HG03159 (cell line): ENCODE results near the gene USP17L22.
"Not testable (repeated sequence)": the region's sequence is repeated elsewhere in the genome, so short reads cannot be mapped to it uniquely, and the experiment has no call there.

Experiments
- ATAC-seq: cut with Tn5 transposase; IDR thresholded peaks from one replicate; pipeline ENCODE4 v1.9.1; 2021; ENCODE audit warnings: mild to moderate bottlenecking, moderate library complexity; ENCODE audit not compliant: unreplicated experiment

USP17L22 gene, protein sequence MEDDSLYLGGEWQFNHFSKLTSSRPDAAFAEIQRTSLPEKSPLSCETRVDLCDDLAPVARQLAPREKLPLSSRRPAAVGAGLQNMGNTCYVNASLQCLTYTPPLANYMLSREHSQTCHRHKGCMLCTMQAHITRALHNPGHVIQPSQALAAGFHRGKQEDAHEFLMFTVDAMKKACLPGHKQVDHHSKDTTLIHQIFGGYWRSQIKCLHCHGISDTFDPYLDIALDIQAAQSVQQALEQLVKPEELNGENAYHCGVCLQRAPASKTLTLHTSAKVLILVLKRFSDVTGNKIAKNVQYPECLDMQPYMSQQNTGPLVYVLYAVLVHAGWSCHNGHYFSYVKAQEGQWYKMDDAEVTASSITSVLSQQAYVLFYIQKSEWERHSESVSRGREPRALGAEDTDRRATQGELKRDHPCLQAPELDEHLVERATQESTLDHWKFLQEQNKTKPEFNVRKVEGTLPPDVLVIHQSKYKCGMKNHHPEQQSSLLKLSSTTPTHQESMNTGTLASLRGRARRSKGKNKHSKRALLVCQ

DNA sequence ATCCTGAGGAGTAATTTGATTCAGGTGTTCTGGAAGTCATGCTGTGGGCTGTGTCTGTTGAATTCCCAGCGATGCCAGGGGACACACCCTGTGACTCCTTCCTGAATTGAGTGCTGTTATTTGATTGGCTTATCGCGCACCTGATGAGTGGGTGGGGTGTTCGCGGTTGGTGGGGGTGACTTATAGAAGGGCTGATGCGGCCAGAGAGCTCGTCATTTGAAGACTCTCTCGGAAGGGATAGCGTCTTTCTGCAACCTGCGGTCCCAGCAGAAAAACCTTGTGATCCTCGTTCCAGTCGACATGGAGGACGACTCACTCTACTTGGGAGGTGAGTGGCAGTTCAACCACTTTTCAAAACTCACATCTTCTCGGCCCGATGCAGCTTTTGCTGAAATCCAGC lies at the start of gene USP17L22:
Gene USP17L22, plus strand, starts transcription at position 301 of the 400 bp plus-strand sequence. Its CDS starts 0 bp downstream, at position 301.
- ATAC-seq, result not testable (repeated sequence)

DNA sequence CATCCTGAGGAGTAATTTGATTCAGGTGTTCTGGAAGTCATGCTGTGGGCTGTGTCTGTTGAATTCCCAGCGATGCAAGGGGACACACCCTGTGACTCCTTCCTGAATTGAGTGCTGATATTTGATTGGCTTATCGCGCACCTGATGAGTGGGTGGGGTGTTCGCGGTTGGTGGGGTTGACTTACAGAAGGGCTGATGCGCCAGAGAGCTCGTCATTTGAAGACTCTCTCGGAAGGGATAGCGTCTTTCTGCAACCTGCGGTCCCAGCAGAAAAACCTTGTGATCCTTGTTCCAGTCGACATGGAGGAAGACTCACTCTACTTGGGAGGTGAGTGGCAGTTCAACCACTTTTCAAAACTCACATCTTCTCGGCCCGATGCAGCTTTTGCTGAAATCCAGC lies 47.6 kb upstream of the USP17L22 start, which contains the start of gene USP17L12:
Gene USP17L12, plus strand, starts transcription at position 301 of the 400 bp plus-strand sequence. Its CDS starts 0 bp downstream, at position 301.
- not testable (repeated sequence) for ATAC-seq

DNA sequence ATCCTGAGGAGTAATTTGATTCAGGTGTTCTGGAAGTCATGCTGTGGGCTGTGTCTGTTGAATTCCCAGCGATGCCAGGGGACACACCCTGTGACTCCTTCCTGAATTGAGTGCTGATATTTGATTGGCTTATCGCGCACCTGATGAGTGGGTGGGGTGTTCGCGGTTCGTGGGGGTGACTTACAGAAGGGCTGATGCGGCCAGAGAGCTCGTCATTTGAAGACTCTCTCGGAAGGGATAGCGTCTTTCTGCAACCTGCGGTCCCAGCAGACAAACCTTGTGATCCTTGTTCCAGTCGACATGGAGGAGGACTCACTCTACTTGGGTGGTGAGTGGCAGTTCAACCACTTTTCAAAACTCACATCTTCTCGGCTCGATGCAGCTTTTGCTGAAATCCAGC lies 42.8 kb upstream of the USP17L22 start, which contains the start of gene USP17L13:
Gene USP17L13, plus strand, starts transcription at position 301 of the 400 bp plus-strand sequence. Its CDS starts 0 bp downstream, at position 301.
- ATAC-seq, result not testable (repeated sequence)

DNA sequence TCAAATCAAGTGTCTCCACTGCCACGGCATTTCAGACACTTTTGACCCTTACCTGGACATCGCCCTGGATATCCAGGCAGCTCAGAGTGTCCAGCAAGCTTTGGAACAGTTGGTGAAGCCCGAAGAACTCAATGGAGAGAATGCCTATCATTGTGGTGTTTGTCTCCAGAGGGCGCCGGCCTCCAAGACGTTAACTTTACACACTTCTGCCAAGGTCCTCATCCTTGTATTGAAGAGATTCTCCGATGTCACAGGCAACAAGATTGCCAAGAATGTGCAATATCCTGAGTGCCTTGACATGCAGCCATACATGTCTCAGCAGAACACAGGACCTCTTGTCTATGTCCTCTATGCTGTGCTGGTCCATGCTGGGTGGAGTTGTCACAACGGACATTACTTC lies 37.2 kb upstream of the USP17L22 start:
- not testable (repeated sequence) for ATAC-seq

DNA sequence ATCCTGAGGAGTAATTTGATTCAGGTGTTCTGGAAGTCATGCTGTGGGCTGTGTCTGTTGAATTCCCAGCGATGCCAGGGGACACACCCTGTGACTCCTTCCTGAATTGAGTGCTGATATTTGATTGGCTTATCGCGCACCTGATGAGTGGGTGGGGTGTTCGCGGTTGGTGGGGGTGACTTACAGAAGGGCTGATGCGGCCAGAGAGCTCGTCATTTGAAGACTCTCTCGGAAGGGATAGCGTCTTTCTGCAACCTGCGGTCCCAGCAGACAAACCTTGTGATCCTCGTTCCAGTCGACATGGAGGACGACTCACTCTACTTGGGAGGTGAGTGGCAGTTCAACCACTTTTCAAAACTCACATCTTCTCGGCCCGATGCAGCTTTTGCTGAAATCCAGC lies 33.3 kb upstream of the USP17L22 start, which contains the start of gene USP17L15:
Gene USP17L15, plus strand, starts transcription at position 301 of the 400 bp plus-strand sequence. Its CDS starts 0 bp downstream, at position 301.
- not testable (repeated sequence) for ATAC-seq

- ATAC-seq, result not testable (repeated sequence)
These were observed 29.0 kb upstream of the USP17L22 start for GRCh38 chr4:9238461-9238860.

DNA sequence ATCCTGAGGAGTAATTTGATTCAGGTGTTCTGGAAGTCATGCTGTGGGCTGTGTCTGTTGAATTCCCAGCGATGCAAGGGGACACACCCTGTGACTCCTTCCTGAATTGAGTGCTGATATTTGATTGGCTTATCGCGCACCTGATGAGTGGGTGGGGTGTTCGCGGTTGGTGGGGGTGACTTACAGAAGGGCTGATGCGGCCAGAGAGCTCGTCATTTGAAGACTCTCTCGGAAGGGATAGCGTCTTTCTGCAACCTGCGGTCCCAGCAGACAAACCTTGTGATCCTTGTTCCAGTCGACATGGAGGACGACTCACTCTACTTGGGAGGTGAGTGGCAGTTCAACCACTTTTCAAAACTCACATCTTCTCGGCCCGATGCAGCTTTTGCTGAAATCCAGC lies 23.8 kb upstream of the USP17L22 start, which contains the start of gene USP17L17:
Gene USP17L17, plus strand, starts transcription at position 301 of the 400 bp plus-strand sequence. Its CDS starts 0 bp downstream, at position 301.
- ATAC-seq, result not testable (repeated sequence)

- not testable (repeated sequence) for ATAC-seq
These were observed 19.3 kb upstream of the USP17L22 start, which contains the start of gene USP17L18 for GRCh38 chr4:9247953-9248680. Gene USP17L18, plus strand, starts transcription at chr4:9248630. Its CDS starts 0 bp downstream, at chr4:9248630.

- not testable (repeated sequence) for ATAC-seq
These were observed 14.3 kb upstream of the USP17L22 start, which contains the start of gene USP17L19 for GRCh38 chr4:9253078-9253477. Gene USP17L19, plus strand, starts transcription at chr4:9253378. Its CDS starts 0 bp downstream, at chr4:9253378.

GRCh38 chr4:9257824-9258223 lies 9.6 kb upstream of the USP17L22 start, which contains the start of gene USP17L20:
Gene USP17L20, plus strand, starts transcription at chr4:9258124. Its CDS starts 0 bp downstream, at chr4:9258124.
- ATAC-seq, result not testable (repeated sequence)

DNA sequence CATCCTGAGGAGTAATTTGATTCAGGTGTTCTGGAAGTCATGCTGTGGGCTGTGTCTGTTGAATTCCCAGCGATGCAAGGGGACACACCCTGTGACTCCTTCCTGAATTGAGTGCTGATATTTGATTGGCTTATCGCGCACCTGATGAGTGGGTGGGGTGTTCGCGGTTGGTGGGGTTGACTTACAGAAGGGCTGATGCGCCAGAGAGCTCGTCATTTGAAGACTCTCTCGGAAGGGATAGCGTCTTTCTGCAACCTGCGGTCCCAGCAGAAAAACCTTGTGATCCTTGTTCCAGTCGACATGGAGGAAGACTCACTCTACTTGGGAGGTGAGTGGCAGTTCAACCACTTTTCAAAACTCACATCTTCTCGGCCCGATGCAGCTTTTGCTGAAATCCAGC lies 4.8 kb upstream of the USP17L22 start, which contains the start of gene USP17L21:
Gene USP17L21, plus strand, starts transcription at position 301 of the 400 bp plus-strand sequence. Its CDS starts 0 bp downstream, at position 301.
- ATAC-seq, result not testable (repeated sequence)

DNA sequence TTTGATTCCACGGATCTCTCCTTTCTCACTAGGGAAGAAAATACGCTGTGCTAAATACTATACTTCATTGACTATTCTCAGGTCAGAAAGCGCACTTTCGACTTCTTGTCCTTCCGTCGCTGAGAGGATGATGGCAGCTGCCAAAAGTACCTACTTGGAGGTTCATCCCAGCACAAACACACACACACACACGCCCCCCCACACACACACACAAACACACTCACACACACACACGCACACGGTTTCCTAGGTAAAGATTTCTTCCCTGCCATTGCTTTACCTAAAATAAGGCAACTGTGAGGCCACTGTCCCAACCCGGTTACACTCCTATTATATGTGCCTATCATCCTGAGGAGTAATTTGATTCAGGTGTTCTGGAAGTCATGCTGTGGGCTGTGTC lies 4.3 kb downstream of the USP17L22 start:
- not testable (repeated sequence) for ATAC-seq
